Measurements from ENCODE around the gene C1QTNF9.
"Not testable (repeated sequence)": the region's sequence is repeated elsewhere in the genome, so short reads cannot be mapped to it uniquely, and the experiment has no call there.

The C1QTNF9 gene

GRCh38 chr13:24281188-24282008 is 28.0 kb upstream of the C1QTNF9 start:
- DNase-seq (ENCODE audit: low read depth in 2 of 3, low spot score in 2 of 3), result no peak

DNA sequence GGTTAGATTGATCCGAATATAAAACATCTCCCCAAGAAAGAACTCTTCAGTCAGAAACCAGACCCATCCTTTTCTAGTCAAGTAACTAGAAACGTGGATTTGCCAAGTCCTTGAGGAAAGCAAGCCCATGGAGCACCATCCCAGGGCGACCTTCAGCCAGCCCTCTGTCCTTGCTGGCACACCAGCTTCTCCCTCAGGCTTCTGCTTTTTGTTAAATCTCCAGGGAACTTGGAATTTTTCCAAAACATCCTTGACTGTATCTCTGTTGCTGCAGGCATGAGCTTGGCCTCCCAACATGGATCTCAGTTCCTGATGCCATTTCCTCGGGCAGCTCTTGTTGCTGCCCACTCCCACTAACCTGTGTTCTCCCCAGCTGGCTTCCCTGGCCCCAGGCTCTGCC is 27.1 kb upstream of the C1QTNF9 start:
- DNase-seq (ENCODE audit: low read depth in 2 of 3, low spot score in 2 of 3), result no peak

DNA sequence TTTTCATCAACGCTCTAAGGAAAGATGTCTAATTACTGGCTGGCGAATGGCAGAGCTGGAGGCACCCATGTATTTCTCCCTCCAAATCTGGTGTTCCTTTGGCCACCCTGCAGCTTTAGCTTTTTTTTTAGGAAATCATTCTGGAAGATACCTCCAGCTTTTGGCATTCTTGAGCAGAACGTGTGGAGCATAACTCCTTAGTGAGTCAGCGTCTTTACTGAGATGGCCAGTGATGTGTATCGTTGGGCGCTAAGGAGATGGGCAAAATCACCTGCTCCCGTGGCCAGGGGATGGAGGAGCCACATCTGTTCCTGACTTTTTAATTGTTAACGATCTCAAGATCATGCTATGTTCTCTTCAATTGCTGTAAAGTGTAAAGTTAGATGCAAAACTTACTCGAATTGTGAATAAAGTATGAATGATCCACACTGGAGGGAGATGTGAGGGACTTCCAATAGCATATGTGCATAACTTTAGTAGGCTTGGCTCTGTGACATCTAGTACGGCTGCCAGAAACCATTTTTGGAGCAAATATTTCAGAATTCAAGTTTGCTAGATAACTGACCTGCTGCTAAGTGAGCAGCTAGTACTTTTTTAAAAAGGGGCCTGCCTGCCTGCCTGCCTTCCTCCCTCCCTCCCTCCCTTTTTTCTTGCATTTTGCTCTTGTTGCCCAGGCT is 24.4 kb upstream of the C1QTNF9 start:
- no peak for DNase-seq (ENCODE audit: low read depth in 2 of 3, low spot score in 2 of 3)

GRCh38 chr13:24286624-24287023 is 22.8 kb upstream of the C1QTNF9 start:
- no peak for DNase-seq (ENCODE audit: low read depth in 2 of 3, low spot score in 2 of 3)

DNA sequence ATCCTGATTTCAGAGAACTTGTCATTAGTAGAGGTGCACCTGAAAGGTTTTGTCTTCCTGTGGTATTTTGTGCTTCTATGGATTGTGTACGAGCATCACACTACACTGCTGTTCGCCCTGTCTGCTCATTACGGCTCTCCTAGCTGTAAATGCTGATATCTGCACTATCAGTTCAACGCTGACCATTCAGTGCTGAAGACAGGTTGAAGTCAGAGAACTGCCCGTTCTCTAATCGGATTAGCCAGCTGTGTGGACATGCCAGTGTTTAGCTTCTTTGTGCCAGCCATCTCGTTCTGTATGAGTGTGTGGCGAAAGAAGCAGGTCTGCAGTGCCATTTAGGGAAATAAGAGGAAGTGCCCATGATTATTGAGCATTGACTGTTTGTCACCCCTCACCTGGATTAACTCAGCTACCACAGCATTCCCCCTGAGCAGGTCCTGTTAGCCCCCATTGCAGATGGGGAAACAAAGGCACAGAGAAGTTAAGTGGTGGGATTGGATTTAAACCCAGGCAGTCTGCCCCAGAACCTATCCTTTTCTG is 21.6 kb upstream of the C1QTNF9 start:
- no peak for DNase-seq (ENCODE audit: low read depth in 2 of 3, low spot score in 2 of 3)

DNA sequence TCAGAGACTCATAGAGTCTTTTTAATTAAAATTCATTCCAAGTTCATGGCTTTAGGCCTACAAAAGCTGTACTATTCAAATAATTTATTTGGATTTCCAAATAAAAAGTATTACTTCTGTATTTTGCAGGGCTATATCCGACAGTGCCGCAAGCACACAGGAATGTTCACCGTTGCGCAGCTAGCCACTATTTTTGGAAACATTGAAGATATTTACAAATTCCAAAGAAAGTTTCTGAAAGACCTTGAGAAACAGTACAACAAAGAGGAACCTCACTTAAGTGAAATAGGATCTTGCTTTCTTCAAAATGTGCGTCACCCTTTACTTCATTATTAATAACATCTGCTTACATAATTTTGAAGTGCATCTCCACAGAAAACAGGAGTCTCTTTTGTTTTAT is 20.5 kb upstream of the C1QTNF9 start:
- no peak for DNase-seq (ENCODE audit: low read depth in 2 of 3, low spot score in 2 of 3)

- no peak for DNase-seq (ENCODE audit: low read depth in 2 of 3, low spot score in 2 of 3)
Observed at GRCh38 chr13:24290280-24290932, 19.0 kb upstream of the C1QTNF9 start.

DNA sequence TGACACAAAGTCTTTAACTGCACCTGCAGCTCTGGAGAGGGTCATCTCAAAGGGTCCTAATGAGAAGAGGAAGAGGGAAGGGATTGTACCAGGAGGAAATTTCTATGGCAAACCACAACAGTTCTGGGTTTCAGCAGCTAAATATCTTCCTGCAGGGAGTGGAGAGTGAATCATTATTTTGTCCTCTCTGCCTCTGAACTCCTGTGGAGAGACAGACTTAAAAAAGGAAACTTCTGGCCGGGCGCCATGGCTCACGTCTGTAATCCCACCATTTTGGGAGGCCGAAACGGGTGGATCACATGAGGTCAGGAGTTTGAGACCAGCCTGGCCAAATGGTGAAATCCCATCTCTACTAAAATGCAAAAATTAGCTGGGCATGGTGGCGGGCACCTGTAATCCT is 16.9 kb upstream of the C1QTNF9 start:
- DNase-seq (ENCODE audit: low read depth in 2 of 3, low spot score in 2 of 3), result no peak

- no peak for DNase-seq (ENCODE audit: low read depth in 2 of 3, low spot score in 2 of 3)
Observed at GRCh38 chr13:24293746-24294145, 15.6 kb upstream of the C1QTNF9 start.

GRCh38 chr13:24299488-24300114 is 9.8 kb upstream of the C1QTNF9 start:
- DNase-seq (ENCODE audit: low read depth in 2 of 3, low spot score in 2 of 3), result no peak

DNA sequence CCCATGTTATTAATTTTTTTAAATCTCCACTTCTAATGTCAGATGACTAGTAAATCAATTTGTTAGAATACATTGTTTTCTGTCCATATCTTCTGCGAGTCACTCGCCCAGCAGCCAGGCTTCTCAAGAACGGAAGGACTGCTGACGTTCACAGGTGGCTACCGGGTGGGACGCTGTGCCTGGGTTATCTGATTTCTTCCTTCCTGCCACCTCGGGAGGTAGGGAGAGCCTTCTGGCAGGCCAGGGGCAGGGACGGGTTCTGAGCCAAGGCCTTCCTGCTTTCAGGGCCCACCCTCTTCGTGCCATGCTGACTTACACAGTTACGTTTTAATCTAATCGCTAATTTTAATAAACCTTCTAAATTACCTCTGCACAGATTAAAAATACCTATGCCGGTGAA is 7.9 kb upstream of the C1QTNF9 start:
- DNase-seq (ENCODE audit: low read depth in 2 of 3, low spot score in 2 of 3), result no peak

- DNase-seq (ENCODE audit: low read depth in 2 of 3, low spot score in 2 of 3), result no peak
Observed at GRCh38 chr13:24301911-24302310, 7.5 kb upstream of the C1QTNF9 start.

- DNase-seq (ENCODE audit: low read depth in 2 of 3, low spot score in 2 of 3), result no peak
Observed at GRCh38 chr13:24304620-24305019, 4.8 kb upstream of the C1QTNF9 start.

DNA sequence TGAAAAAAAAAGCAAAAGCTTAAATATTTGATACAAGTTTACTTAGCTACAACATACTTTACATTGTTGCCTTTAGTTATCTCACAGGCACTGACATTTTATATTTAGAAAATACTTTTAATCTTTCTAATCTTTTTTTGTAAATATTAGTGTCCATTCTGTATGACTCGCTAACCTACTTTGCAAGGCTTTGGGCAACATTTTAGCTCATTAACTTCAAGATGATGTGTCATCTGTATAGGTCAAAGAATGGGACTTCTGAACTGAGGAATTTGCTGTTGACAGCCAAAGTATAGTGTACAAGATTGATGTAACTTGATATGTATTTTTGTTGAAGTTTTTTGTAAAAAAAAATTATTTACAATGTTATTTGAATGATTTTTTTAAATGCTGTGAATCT is 2.7 kb upstream of the C1QTNF9 start:
- DNase-seq (ENCODE audit: low read depth in 2 of 3, low spot score in 2 of 3), result no peak

GRCh38 chr13:24307211-24308067 is 1.9 kb upstream of the C1QTNF9 start:
- no peak for DNase-seq (ENCODE audit: low read depth in 2 of 3, low spot score in 2 of 3)

- DNase-seq (ENCODE audit: low read depth in 2 of 3, low spot score in 2 of 3), result no peak
Observed at GRCh38 chr13:24308068-24308445, 1.3 kb upstream of the C1QTNF9 start.

GRCh38 chr13:24308488-24309020 is 826 bp upstream of the C1QTNF9 start:
- no peak for DNase-seq (ENCODE audit: low read depth in 2 of 3, low spot score in 2 of 3)

- DNase-seq (ENCODE audit: low read depth in 2 of 3, low spot score in 2 of 3), result no peak
Observed at GRCh38 chr13:24313439-24313838, 4.1 kb downstream of the C1QTNF9 start.

DNA sequence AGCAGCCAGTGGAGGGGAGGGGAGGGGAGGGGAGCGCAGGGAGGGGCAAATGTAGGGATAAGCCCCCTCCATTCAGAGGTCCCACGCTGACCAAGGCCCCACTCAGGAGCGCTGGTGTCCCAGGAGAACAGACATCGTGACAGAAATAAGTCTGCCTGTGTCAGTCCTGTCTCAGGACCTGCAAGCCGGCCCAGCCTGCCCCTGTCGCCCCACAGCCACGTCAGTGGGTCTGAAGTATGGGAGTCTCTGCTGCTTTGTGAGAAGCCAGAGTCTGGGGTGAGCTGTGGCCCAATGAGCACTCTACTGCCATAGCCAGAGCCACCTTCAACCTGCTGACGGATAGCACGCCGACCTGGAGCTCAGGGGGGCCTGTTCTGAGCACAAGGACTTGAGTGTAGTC is 8.5 kb downstream of the C1QTNF9 start:
- not testable (repeated sequence) for DNase-seq (ENCODE audit: low read depth in 2 of 3, low spot score in 2 of 3)

- DNase-seq (ENCODE audit: low read depth in 2 of 3, low spot score in 2 of 3), result not testable (repeated sequence)
Observed at GRCh38 chr13:24318878-24319277, 9.5 kb downstream of the C1QTNF9 start.

Measured in activated CD8-positive, alpha-beta memory T cell treated with anti-CD3 and anti-CD28 coated beads for 48 hours (primary cell).